Measurements from ENCODE around the gene PPP1R12C. TPM values are rescaled to one million over a fixed set of nuclear protein-coding genes. Genes with fewer than 3 reads are reported as not detected.

Gene PPP1R12C
- total RNA-seq, 5 donors from 2014 or later (not counting 1 experiment from before 2014, with no cell fraction given), result 129 to 197 (median 173) TPM

DNA sequence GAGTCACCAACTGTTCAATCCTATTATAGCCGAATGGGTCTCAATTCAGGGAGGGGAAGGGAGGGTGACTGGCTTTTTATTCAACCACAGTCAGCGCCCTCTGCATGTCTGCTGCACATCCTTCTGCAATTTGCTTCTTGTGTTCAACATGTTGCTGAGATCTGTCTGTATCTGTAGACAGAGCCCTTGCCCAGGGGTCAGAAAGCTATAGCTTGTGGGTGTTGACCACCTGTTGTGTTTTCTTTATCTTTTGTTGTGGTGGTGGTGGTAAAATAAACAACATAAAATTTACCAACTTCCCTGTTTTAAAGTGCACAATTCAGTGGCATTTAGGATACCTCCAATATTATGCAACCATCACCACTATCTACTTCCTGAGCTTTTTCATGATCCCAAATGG lies 12.2 kb downstream of the PPP1R12C start:
- no peaks in the 10 kb centered on the region for H3K4me1 ChIP-seq (ENCODE audit: control insufficient read depth in 1 of 2, extremely low read depth in 1 of 2, insufficient read depth in 2 of 2, low read length in 2 of 2)
- no peak overlapping the region for H3K4me3 ChIP-seq (ENCODE audit: control insufficient read depth in 1 of 2, extremely low read depth in 1 of 2, low read length in 1 of 2)
- Mint-ChIP-seq H3K27ac (no peak overlapping the region), H3K9me3 (no peaks in the 10 kb centered on the region), H3K27me3 (no peaks in the 10 kb centered on the region), H3K36me3 (peaks cover 51% of the 10 kb centered on the region), H3K4me1 (peaks cover 0 to 6% (median 2%) of the 10 kb centered on the region in 3 donors), H3K4me3 (no peak overlapping the region)
- no peak for DNase-seq
- ATAC-seq (replicated peaks in 1 of 4), result no peak
- no peaks in the 10 kb centered on the region for H3K9me3 ChIP-seq
- WGBS (ENCODE audit: insufficient coverage), result 100% methylated on average over 1 of the region's 2 CpGs
- CTCF ChIA-PET, result no interaction called here
- peaks cover 18 to 36% of the 10 kb centered on the region in 2 donors for H3K36me3 ChIP-seq (ENCODE audit: control insufficient read depth in 2 of 2, extremely low read depth in 1 of 2, insufficient read depth in 1 of 2, low read length in 1 of 2)
- H3K27me3 ChIP-seq (replicated peaks in 1 of 2; ENCODE audit: control insufficient read depth in 2 of 2, extremely low read depth in 1 of 2, insufficient read depth in 2 of 2, low read length in 1 of 2), result no peaks in the 10 kb centered on the region
- H3K27ac ChIP-seq (ENCODE audit: low read length), result no peak overlapping the region
- POLR2A ChIA-PET, result no interaction called here

DNA sequence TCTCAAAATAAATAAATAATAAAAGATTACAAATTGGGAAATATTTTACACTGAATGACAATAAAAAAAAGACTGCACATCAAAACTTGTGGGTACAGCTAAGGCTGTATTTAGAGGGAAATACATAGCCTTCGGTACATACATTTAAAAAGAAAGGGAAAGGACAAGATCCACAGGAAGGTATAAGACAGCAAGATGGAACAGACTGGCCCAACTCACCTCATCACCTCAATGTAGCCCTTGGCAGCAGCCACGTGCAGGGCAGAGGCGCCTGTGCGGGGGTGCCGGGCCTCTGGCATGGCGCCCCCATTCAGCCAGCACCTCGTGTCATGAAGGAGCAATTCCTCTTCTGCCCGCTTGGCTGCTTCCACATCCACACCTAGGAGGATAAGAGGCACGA lies 14.2 kb downstream of the PPP1R12C start:
- H3K36me3 ChIP-seq (ENCODE audit: control insufficient read depth in 2 of 2, extremely low read depth in 1 of 2, insufficient read depth in 1 of 2, low read length in 1 of 2), result peaks cover 10 to 44% of the 10 kb centered on the region in 2 donors
- Mint-ChIP-seq H3K27ac (no peak overlapping the region), H3K4me3 (no peak overlapping the region), H3K9me3 (no peaks in the 10 kb centered on the region), H3K36me3 (peaks cover 46% of the 10 kb centered on the region), H3K27me3 (no peaks in the 10 kb centered on the region), H3K4me1 (peaks cover 0 to 6% (median 0%) of the 10 kb centered on the region in 3 donors)
- no peak overlapping the region for H3K4me3 ChIP-seq (ENCODE audit: control insufficient read depth in 1 of 2, extremely low read depth in 1 of 2, low read length in 1 of 2)
- no peak overlapping the region for H3K27ac ChIP-seq (ENCODE audit: low read length)
- ATAC-seq (replicated peaks in 1 of 4) (no peak), DNase-seq (no peak)
- H3K4me1 ChIP-seq (ENCODE audit: control insufficient read depth in 1 of 2, extremely low read depth in 1 of 2, insufficient read depth in 2 of 2, low read length in 2 of 2), result no peaks in the 10 kb centered on the region
- CTCF ChIA-PET, result interaction anchor here in 1 of 2 donors (0.8 kb wide), 1 partner anchor 14 kb away, joined by 3 read pairs; no protein-coding TSS in a partner anchor
- POLR2A ChIA-PET, result no interaction called here
- 99% methylated on average over 8 of the region's 9 CpGs for WGBS (ENCODE audit: insufficient coverage)
- no peaks in the 10 kb centered on the region for H3K27me3 ChIP-seq (replicated peaks in 1 of 2; ENCODE audit: control insufficient read depth in 2 of 2, extremely low read depth in 1 of 2, insufficient read depth in 2 of 2, low read length in 1 of 2)
- no peaks in the 10 kb centered on the region for H3K9me3 ChIP-seq

DNA sequence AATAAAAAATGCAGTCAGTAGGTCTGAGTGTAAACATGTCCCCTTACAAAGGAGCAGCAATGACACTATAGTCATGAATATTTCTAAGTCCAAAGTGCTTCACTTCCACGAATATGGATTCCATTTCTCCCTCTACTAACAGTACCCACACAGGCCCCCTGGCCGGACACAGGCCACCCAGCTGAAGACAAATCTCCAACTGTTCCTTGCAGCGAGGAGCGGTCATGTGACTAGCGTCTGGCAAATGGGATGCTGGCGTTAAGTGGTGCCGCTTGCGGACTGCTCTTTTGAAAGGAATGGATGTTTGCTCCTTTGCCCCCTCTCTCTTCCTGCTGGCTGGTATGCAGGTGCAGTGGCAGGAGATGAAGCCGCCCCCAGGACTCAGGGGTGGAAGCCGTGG lies 16.2 kb downstream of the PPP1R12C start:
- POLR2A ChIA-PET, result no interaction called here
- Mint-ChIP-seq H3K36me3 (peaks cover 39% of the 10 kb centered on the region), H3K27me3 (no peaks in the 10 kb centered on the region), H3K4me1 (no peaks in the 10 kb centered on the region), H3K4me3 (no peak overlapping the region), H3K27ac (no peak overlapping the region), H3K9me3 (no peaks in the 10 kb centered on the region)
- CTCF ChIA-PET, result no interaction called here
- Histone ChIP-seq H3K9me3 (no peaks in the 10 kb centered on the region), H3K36me3 (ENCODE audit: control insufficient read depth in 2 of 2, extremely low read depth in 1 of 2, insufficient read depth in 1 of 2, low read length in 1 of 2) (peaks cover 10 to 47% of the 10 kb centered on the region in 2 donors), H3K27ac (ENCODE audit: low read length) (no peak overlapping the region), H3K4me1 (ENCODE audit: control insufficient read depth in 1 of 2, extremely low read depth in 1 of 2, insufficient read depth in 2 of 2, low read length in 2 of 2) (no peaks in the 10 kb centered on the region), H3K4me3 (ENCODE audit: control insufficient read depth in 1 of 2, extremely low read depth in 1 of 2, low read length in 1 of 2) (no peak overlapping the region), H3K27me3 (replicated peaks in 1 of 2; ENCODE audit: control insufficient read depth in 2 of 2, extremely low read depth in 1 of 2, insufficient read depth in 2 of 2, low read length in 1 of 2) (no peaks in the 10 kb centered on the region)
- 96% methylated on average over 7 of the region's 10 CpGs for WGBS (ENCODE audit: insufficient coverage)
- DNase-seq, result no peak
- no peak for ATAC-seq (replicated peaks in 1 of 4)

DNA sequence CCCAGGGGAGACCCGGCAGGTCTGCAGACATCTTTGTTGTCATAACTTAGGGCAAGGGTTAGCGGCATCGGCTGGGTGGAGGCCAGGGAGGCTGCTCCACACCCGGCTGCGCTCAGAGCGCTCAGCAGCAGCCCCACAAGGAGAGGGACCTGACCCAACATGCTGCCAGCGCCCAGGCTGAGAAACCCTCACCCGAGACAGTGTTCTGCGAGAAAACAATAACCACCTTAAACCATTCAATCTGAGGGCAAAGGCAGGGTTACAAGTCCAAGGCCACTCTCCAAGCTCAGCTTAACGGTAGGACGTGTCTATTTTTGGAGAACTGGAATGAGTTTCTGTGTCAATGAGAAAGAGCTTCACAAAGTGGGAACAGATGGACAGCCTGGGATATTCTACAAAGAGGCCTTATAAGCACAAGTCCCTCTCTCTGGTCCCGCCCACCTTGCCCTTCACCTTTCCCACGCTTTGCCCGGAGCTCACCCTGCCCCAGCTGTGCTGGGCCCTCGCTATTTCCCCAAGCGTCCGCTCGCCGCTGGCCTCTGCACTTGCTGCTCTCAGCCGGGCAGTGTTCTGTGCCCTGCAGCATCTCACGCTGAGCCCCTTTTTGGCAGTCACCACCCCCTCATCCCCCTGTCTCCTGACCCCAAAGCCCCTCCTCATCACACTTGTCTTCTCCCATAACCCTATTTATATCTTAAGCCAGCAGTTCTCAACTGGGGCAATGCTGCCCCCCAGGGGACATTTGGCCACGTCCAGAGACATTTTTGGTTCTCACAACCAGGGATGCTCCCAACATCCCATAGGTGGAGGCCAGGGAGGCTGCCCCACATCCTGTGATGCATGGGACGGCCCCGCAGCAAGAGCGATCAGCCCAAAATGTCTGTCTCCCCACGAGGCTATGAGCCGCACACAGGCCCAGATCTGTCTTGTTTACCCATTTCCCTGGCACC lies 17.6 kb downstream of the PPP1R12C start:
- CTCF ChIA-PET, result no interaction called here
- H3K9me3 Mint-ChIP-seq, result no peaks in the 10 kb centered on the region
- peaks cover 13 to 52% of the 10 kb centered on the region in 2 donors for H3K36me3 ChIP-seq (ENCODE audit: control insufficient read depth in 2 of 2, extremely low read depth in 1 of 2, insufficient read depth in 1 of 2, low read length in 1 of 2)
- no peaks in the 10 kb centered on the region for H3K4me1 ChIP-seq (ENCODE audit: control insufficient read depth in 1 of 2, extremely low read depth in 1 of 2, insufficient read depth in 2 of 2, low read length in 2 of 2)
- no peak overlapping the region for H3K27ac ChIP-seq (ENCODE audit: low read length)
- no peak overlapping the region for H3K4me3 ChIP-seq (ENCODE audit: control insufficient read depth in 1 of 2, extremely low read depth in 1 of 2, low read length in 1 of 2)
- H3K4me1 Mint-ChIP-seq, result no peaks in the 10 kb centered on the region
- POLR2A ChIA-PET, result no interaction called here
- no peaks in the 10 kb centered on the region for H3K9me3 ChIP-seq
- H3K4me3 Mint-ChIP-seq, result no peak overlapping the region
- H3K27me3 ChIP-seq (replicated peaks in 1 of 2; ENCODE audit: control insufficient read depth in 2 of 2, extremely low read depth in 1 of 2, insufficient read depth in 2 of 2, low read length in 1 of 2), result no peaks in the 10 kb centered on the region
- ATAC-seq (replicated peaks in 1 of 4) (no peak), DNase-seq (no peak)
- WGBS (ENCODE audit: insufficient coverage), result 98% methylated on average over 24 of the region's 27 CpGs
- H3K27me3 Mint-ChIP-seq, result no peaks in the 10 kb centered on the region
- H3K27ac Mint-ChIP-seq, result no peak overlapping the region
- H3K36me3 Mint-ChIP-seq, result peaks cover 37% of the 10 kb centered on the region

DNA sequence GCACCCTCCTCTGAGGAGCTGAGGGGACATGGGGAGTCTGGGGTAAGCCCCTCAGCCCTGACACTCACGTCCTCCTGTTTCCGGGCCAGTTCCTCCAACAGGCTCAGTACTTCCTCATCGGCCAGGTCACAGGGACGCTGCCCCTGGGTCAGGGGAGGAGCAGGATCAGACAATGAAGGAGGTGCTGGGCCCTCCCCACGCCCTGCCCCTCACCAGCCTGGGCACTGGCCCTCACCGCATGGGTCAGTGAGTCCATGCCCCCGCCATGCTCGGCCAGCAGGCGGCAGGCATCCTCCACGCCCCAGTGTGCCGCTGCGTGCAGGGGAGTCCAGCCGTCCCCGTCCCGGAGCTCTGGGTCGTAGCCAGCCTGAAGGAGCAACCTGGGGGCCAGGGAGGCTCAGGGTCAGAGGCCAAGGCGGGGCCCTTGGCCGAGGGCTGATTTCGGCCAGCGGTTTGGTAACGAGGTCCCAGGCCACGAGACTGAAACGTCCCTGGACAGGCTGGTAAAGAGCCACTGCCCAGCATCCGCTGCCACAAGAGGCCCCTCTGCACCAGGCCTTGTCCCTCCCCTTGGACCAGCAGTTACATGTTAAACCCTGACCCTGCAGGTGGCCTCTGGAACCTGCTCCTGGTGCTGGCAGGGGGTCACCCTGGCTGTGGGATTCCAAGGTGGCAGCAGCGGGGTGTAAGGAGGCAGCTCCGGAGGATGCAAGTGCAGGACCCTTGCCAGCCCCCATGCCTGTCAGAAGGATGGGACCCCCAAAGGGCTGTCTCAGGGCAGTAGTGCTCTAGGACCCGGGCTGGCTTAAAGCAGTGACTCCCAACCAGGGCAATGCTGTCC lies 18.5 kb downstream of the PPP1R12C start:
- no peak overlapping the region for H3K27ac Mint-ChIP-seq
- H3K36me3 ChIP-seq (ENCODE audit: control insufficient read depth in 2 of 2, extremely low read depth in 1 of 2, insufficient read depth in 1 of 2, low read length in 1 of 2), result peaks cover 19 to 59% of the 10 kb centered on the region in 2 donors
- no peaks in the 10 kb centered on the region for H3K27me3 Mint-ChIP-seq
- no peak for ATAC-seq (replicated peaks in 1 of 4)
- peaks cover 0 to 2% of the 10 kb centered on the region in 2 experiments for H3K27me3 ChIP-seq (replicated peaks in 1 of 2; ENCODE audit: control insufficient read depth in 2 of 2, extremely low read depth in 1 of 2, insufficient read depth in 2 of 2, low read length in 1 of 2)
- CTCF ChIA-PET, result interaction anchor here in 1 of 2 donors (1.1 kb wide), 1 partner anchor 10 kb away, joined by 3 read pairs; no protein-coding TSS in a partner anchor
- no peaks in the 10 kb centered on the region for H3K4me1 Mint-ChIP-seq
- no peaks in the 10 kb centered on the region for H3K9me3 ChIP-seq
- H3K4me1 ChIP-seq (ENCODE audit: control insufficient read depth in 1 of 2, extremely low read depth in 1 of 2, insufficient read depth in 2 of 2, low read length in 2 of 2), result no peaks in the 10 kb centered on the region
- H3K27ac ChIP-seq (ENCODE audit: low read length), result no peak overlapping the region
- H3K9me3 Mint-ChIP-seq, result no peaks in the 10 kb centered on the region
- 98% methylated on average over 27 of the region's 27 CpGs for WGBS (ENCODE audit: insufficient coverage)
- H3K36me3 Mint-ChIP-seq, result peaks cover 39% of the 10 kb centered on the region
- H3K4me3 ChIP-seq (ENCODE audit: control insufficient read depth in 1 of 2, extremely low read depth in 1 of 2, low read length in 1 of 2), result no peak overlapping the region
- H3K4me3 Mint-ChIP-seq, result no peak overlapping the region
- POLR2A ChIA-PET, result no interaction called here
- no peak for DNase-seq

DNA sequence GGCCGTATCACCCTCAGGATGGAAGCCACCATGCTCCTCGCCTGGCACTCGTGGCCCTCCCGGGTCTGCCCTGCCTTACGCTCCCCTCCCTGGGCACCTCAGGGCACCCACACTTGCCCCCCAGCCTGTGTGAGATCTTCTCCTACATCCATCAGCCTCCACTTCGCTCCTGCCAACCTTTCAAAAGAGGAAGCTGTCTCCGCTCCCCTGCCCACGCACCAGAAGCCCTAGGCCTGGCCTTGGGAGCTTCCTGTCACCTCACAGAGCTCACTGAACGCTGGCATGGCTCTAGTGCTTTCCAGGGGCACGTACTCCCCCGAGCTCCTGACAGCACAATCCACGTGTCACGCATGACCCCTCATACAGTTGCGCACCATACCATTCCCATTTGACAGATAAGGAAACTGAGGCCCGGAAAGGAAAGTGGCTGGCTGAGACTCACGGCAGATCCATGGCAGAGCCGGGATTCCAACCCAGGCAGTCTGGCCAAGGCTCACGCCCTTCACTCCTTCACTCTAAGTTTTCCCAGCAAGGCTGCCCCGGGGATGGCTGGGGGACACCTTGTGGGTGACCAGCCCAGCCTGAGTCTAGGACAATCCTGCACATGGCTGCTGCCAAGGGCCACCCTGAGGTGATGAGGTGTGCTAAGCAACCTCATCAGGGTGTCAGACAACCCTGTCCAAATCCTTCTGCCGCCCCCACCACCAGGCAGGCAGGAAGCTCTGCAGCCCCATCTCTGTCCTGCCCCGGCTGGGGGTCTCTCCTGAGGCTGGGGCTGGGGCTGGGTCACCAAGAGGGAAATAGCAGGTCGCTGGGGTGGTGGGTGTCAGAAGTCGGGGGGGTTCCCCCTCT lies 19.3 kb downstream of the PPP1R12C start:
- WGBS (ENCODE audit: insufficient coverage), result 90% methylated on average over 18 of the region's 23 CpGs

More for the DNA sequence above, 19.3 kb downstream of the PPP1R12C start:
- ATAC-seq (replicated peaks in 1 of 4), result no peak
- no peaks in the 10 kb centered on the region for H3K9me3 Mint-ChIP-seq
- H3K4me1 ChIP-seq (ENCODE audit: control insufficient read depth in 1 of 2, extremely low read depth in 1 of 2, insufficient read depth in 2 of 2, low read length in 2 of 2), result no peaks in the 10 kb centered on the region
- H3K4me3 ChIP-seq (ENCODE audit: control insufficient read depth in 1 of 2, extremely low read depth in 1 of 2, low read length in 1 of 2), result no peak overlapping the region
- H3K27ac Mint-ChIP-seq, result no peak overlapping the region
- CTCF ChIA-PET, result interaction anchor here in 1 of 2 donors (1.1 kb wide), 1 partner anchor 9 kb away, joined by 3 read pairs; no protein-coding TSS in a partner anchor
- no peak overlapping the region for H3K27ac ChIP-seq (ENCODE audit: low read length)
- H3K9me3 ChIP-seq, result no peaks in the 10 kb centered on the region
- H3K36me3 Mint-ChIP-seq, result peaks cover 34% of the 10 kb centered on the region
- peaks cover 19 to 54% of the 10 kb centered on the region in 2 donors for H3K36me3 ChIP-seq (ENCODE audit: control insufficient read depth in 2 of 2, extremely low read depth in 1 of 2, insufficient read depth in 1 of 2, low read length in 1 of 2)
- no peak for DNase-seq
- H3K27me3 Mint-ChIP-seq, result no peaks in the 10 kb centered on the region
- H3K4me1 Mint-ChIP-seq, result no peaks in the 10 kb centered on the region
- POLR2A ChIA-PET, result no interaction called here
- peaks cover 0 to 2% of the 10 kb centered on the region in 2 experiments for H3K27me3 ChIP-seq (replicated peaks in 1 of 2; ENCODE audit: control insufficient read depth in 2 of 2, extremely low read depth in 1 of 2, insufficient read depth in 2 of 2, low read length in 1 of 2)
- H3K4me3 Mint-ChIP-seq, result no peak overlapping the region

Measured in T-cell (primary cell).